Endothelial cell of umbilical vein (primary cell): ENCODE measurements around the gene NPTN. TPM values are rescaled to one million over a fixed set of nuclear protein-coding genes. Genes with fewer than 3 reads are reported as not detected.

Experiments
- BruUV-seq: library from RNA; stranded (reverse); fragments of 400-500 nt; replicated peaks from 2 replicates; lab custom pipeline; 2021; lab: Mats Ljungman, UMichigan
- CTCF ChIA-PET: fragments of 300-600, 350-600 bp; sonication (Branson Sonifier 250); formaldehyde crosslinking; loops from one replicate; lab custom pipeline; 2021; ENCODE audit warnings: antibody characterized with exemption, inconsistent platforms; lab: Charles Lee
- POLR2A ChIA-PET: fragments of 300-600, 350-600 bp; sonication (Branson Sonifier 250); formaldehyde crosslinking; loops from one replicate; lab custom pipeline; 2021; ENCODE audit warnings: antibody characterized with exemption, inconsistent platforms; lab: Charles Lee
- DNase-seq: peaks from one replicate; pipeline ENCODE4 v3.0.0-alpha.2; 2011; ENCODE audit warnings: low read depth, low spot score
- FAIRE-seq: peaks from 2 replicates; lab custom pipeline; 2011; peaks lifted over from hg19 to GRCh38; lab: Jason Lieb, UNC
- H2AFZ ChIP-seq: 2 replicates; pipeline ENCODE4 v1.6.0; 2012; ENCODE audit warnings: low read depth, low read length, control low read depth, inconsistent platforms
- H3K27ac ChIP-seq: 2 replicates; pipeline ENCODE4 v1.5.1; 2011; ENCODE audit warnings: low read depth, mild to moderate bottlenecking, control low read depth, low read length, moderate library complexity; ENCODE audit not compliant: insufficient read depth
- H3K27me3 ChIP-seq, 2 experiments: 2 replicates each; pipeline versions ENCODE4 v1.6.0 to v1.6.1; 2011; ENCODE audit warnings: low read length in 2 of 2, mixed read lengths in 1 of 2; ENCODE audit not compliant: control insufficient read depth in 2 of 2, insufficient read depth in 2 of 2
- H3K36me3 ChIP-seq, 2 experiments: 2 replicates in 1 of 2; 3 replicates in 1 of 2; pipeline ENCODE4 v1.5.1; 2011; ENCODE audit warnings: low read length in 2 of 2, mild to moderate bottlenecking in 1 of 2, moderate library complexity in 1 of 2; ENCODE audit not compliant: control insufficient read depth in 2 of 2, insufficient read depth in 2 of 2; ENCODE audit errors: extremely low read depth in 1 of 2
- H3K4me1 ChIP-seq: 3 replicates; pipeline ENCODE4 v1.5.1; 2011; ENCODE audit warnings: mild to moderate bottlenecking, low read length; ENCODE audit not compliant: control insufficient read depth, insufficient read depth; ENCODE audit errors: extremely low read depth
- H3K4me2 ChIP-seq: 2 replicates; pipeline ENCODE4 v1.6.1; 2011; ENCODE audit warnings: low read length, control low read depth, mixed read lengths; ENCODE audit not compliant: insufficient read depth
- H3K4me3 ChIP-seq, 3 experiments: fragments of 200-600 bp in 1 of 3; sonication (generic), shearing (Covaris generic) in 1 of 3; replicated peaks in 1 of 3; 2 replicates each; pipeline ENCODE4 v1.5.1; 2011 to 2016; ENCODE audit warnings: control low read depth in 3 of 3, low read length in 3 of 3, mild to moderate bottlenecking in 2 of 3, inconsistent platforms in 1 of 3, low read depth in 1 of 3, moderate library complexity in 1 of 3; ENCODE audit not compliant: insufficient read depth in 1 of 3
- H3K79me2 ChIP-seq: 2 replicates; pipeline ENCODE4 v1.6.0; 2012; ENCODE audit warnings: low read length, inconsistent platforms; ENCODE audit not compliant: control insufficient read depth, insufficient read depth
- H3K9ac ChIP-seq: replicated peaks from 2 replicates; pipeline ENCODE3; 2011; ENCODE audit warnings: low read length, control low read depth; ENCODE audit not compliant: insufficient read depth; ENCODE audit errors: extremely low read depth
- H3K9me1 ChIP-seq: replicated peaks from 3 replicates; pipeline ENCODE4 v1.6.0; 2011; ENCODE audit warnings: mild to moderate bottlenecking, low read length; ENCODE audit not compliant: control insufficient read depth, insufficient read depth; ENCODE audit errors: extremely low read depth
- H3K9me3 ChIP-seq: replicated peaks from 2 replicates; pipeline ENCODE4 v1.5.1; 2012; ENCODE audit warnings: low read length, inconsistent platforms; ENCODE audit not compliant: control insufficient read depth, insufficient read depth
- H4K20me1 ChIP-seq: replicated peaks from 2 replicates; pipeline ENCODE3; 2011; ENCODE audit warnings: mild to moderate bottlenecking, low read length; ENCODE audit not compliant: control insufficient read depth, insufficient read depth; ENCODE audit errors: extremely low read depth
- CTCF ChIP-seq, 2 donors: IDR thresholded peaks; 1 replicate in 1 of 2; 2 replicates in 1 of 2; pipeline ENCODE4 v1.5.1; 2011; ENCODE audit warnings: low read length in 2 of 2, mild to moderate bottlenecking in 2 of 2, moderate library complexity in 2 of 2, control low read depth in 1 of 2, inconsistent platforms in 1 of 2, low read depth in 1 of 2; ENCODE audit not compliant: insufficient read depth in 1 of 2; ENCODE audit errors: extremely low read depth in 1 of 2
- EZH2 ChIP-seq: IDR thresholded peaks from 2 replicates; pipeline ENCODE4 v1.6.1; 2012; ENCODE audit warnings: borderline replicate concordance, low read depth, mild to moderate bottlenecking, moderate library complexity, low read length, inconsistent platforms; ENCODE audit not compliant: severe bottlenecking
- FOS ChIP-seq: IDR thresholded peaks from 2 replicates; pipeline ENCODE4 v1.6.1; 2011; ENCODE audit warnings: mild to moderate bottlenecking, low read length, moderate library complexity, borderline replicate concordance; ENCODE audit not compliant: insufficient read depth
- GATA2 ChIP-seq: IDR thresholded peaks from 2 replicates; pipeline ENCODE4 v1.7.0; 2011; ENCODE audit warnings: low read depth, mild to moderate bottlenecking, moderate library complexity, mixed read lengths, low read length; ENCODE audit not compliant: insufficient read length, insufficient read depth
- JUN ChIP-seq: IDR thresholded peaks from 2 replicates; pipeline ENCODE4 v1.6.1; 2011; ENCODE audit warnings: borderline replicate concordance, low read depth; ENCODE audit not compliant: insufficient read length, insufficient read depth
- MAX ChIP-seq: IDR thresholded peaks from 2 replicates; pipeline ENCODE4 v1.6.1; 2011; ENCODE audit not compliant: insufficient read depth, insufficient read length
- MYC ChIP-seq: IDR thresholded peaks from one replicate; pipeline ENCODE4 v1.6.1; 2011; ENCODE audit warnings: mild to moderate bottlenecking, low read depth, low read length
- POLR2A ChIP-seq: IDR thresholded peaks from 2 replicates; pipeline ENCODE4 v1.6.1; 2012; ENCODE audit warnings: low read depth, mild to moderate bottlenecking, control low read depth, low read length
- POLR2AphosphoS5 ChIP-seq: IDR thresholded peaks from 2 replicates; pipeline ENCODE4 v1.6.1; 2012; ENCODE audit warnings: low read depth, mild to moderate bottlenecking, control low read depth, low read length, moderate library complexity; ENCODE audit not compliant: insufficient read depth
- dilution Hi-C: fragments of 300-500 bp; cut with MboI; formaldehyde crosslinking; loops from one replicate; pipeline ENCODE4 v1.15.0; 2019; ENCODE audit warnings: low sequenced_read_pairs; ENCODE audit not compliant: extremely low pct_ligation_motif_present
- intact Hi-C: fragments of 100-400 bp; cut with micrococcal nuclease; formaldehyde crosslinking; loops from one replicate; pipeline ENCODE4 v1.10.0; 2022
- polyA plus RNA-seq, 4 experiments: library from polyadenylated mRNA; depleted of rRNA in 3 of 4; stranded (reverse) in 3 of 4; unstranded in 1 of 4; fragments of >200 nt; gene quantifications; 2 replicates each; pipeline versions ENCODE4 v1.2.1 to v1.2.3, GENCODE V29; 2011 to 2012; ENCODE audit warnings: missing spikeins in 1 of 4
- total RNA-seq: library from RNA; stranded (reverse); gene quantifications from 2 replicates; pipeline ENCODE4 v1.2.3, GENCODE V29; 2021

NPTN gene
- total and polyA plus RNA-seq, 2 donors (not counting 3 experiments of a cell fraction or from before 2014, with no cell fraction given) = 77.4 to 81.3 TPM

DNA sequence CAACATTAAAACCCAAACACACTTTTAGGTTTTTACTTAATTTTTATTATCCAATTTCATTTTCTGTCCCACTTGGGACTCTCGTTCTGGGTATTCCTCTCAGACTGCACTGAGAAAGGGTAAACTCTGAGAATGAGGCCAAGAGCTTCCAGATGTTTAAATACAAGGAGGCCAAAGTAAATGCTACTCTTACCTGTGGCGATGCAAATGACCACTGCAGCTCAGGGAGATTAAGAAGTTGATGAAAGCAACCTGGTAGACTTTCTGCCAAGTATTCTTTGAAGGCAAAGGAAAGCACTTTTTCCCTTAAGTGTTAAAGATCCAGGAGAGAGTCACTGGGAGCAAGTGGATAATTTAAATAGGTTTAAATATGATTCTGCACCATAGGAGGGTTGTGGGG, 39.1 kb downstream of the NPTN start:
- no TSS peak for BruUV-seq
- no peak overlapping the region for H3K4me2 ChIP-seq
- dilution Hi-C loops (no loop called here), intact Hi-C loops (no loop called here)
- peaks cover 6% of the 10 kb centered on the region for H3K4me1 ChIP-seq
- no peaks in the 10 kb centered on the region for H3K27me3 ChIP-seq
- no peaks in the 10 kb centered on the region for H3K9me1 ChIP-seq
- ChIA-PET POLR2A (no interaction called here), CTCF (no interaction called here)
- no peak overlapping the region for H3K9ac ChIP-seq
- TF ChIP-seq FOS = no peak
- TF ChIP-seq MAX = no peak
- no peak for TF ChIP-seq CTCF (IDR thresholded peaks at IDR 0.05; ENCODE audit: extremely low read depth in 1 of 2, insufficient read depth in 1 of 2, low read depth in 1 of 2, low read length in 2 of 2)
- no peak for TF ChIP-seq POLR2A
- TF ChIP-seq MYC = no peak
- TF ChIP-seq GATA2 = no peak
- TF ChIP-seq EZH2 = no peak
- no peak for TF ChIP-seq POLR2AphosphoS5
- TF ChIP-seq JUN = no peak
- no peak overlapping the region for H3K4me3 ChIP-seq
- peaks cover 40% of the 10 kb centered on the region for H3K79me2 ChIP-seq
- no peaks in the 10 kb centered on the region for H3K36me3 ChIP-seq
- FAIRE-seq (no peak), DNase-seq (no peak)
- no peaks in the 10 kb centered on the region for H3K9me3 ChIP-seq
- no peak overlapping the region for H2AFZ ChIP-seq
- peaks cover 3% of the 10 kb centered on the region for H4K20me1 ChIP-seq
- H3K27ac ChIP-seq = no peak overlapping the region
